Activated CD4-positive, alpha-beta T cell treated with anti-CD3 and anti-CD28 coated beads, Interleukin-2, amount 50 U/mL, for 16 hours (primary cell): Measurements from ENCODE around the gene ATXN1.
A peak's percentile ranks its signal among the peaks of the same experiment; 100 is the strongest.
"Not testable (repeated sequence)": the region's sequence is repeated elsewhere in the genome, so short reads cannot be mapped to it uniquely, and the experiment has no call there.

Experiments used
- DNase-seq: peaks from one replicate; pipeline ENCODE4 v3.0.0-alpha.2; 2020

The ATXN1 gene

GRCh38 chr6:16400248-16400760 is 361.0 kb downstream of the ATXN1 start:
- DNase-seq: no peak

DNA sequence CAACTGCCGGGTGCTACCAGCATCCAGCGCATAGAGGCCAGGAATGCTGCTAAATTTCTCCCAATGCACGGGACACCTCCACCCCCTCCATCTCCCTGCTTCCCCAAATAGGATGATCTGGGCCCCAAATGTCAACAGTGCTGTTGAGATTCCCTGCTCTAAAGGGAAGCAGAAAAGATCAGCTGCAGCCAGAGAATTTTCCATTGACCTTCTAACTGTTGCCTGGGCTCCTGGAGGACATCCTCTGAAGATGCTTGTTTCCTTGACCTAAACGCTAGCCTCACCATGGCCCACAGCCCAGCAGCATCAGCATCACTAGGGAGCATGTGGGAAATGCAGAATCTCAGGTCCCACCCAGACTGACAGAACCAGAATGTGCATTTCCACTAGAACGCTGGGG is 361.6 kb downstream of the ATXN1 start:
- no peak for DNase-seq

DNA sequence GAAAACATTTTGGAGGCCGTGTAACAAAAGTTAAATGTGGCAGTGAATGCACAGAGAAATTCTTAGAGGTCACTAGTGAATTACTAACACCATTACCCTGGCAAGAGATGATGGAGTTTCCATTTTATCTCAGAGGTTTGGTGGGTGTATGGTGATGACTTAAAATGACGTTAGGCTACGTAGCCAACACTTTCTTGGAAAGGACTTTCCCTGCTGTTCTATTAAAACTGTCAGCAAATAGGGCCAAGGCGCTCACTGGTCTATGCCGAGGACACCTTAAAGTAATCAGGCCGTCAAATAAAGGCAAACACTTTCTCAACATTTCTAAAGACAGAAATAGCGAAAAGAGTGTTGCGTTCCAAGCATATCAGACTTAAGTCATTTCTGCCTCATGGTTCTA is 362.1 kb downstream of the ATXN1 start:
- no peak for DNase-seq

- no peak for DNase-seq
These were observed 362.7 kb downstream of the ATXN1 start for GRCh38 chr6:16398587-16398986.

DNA sequence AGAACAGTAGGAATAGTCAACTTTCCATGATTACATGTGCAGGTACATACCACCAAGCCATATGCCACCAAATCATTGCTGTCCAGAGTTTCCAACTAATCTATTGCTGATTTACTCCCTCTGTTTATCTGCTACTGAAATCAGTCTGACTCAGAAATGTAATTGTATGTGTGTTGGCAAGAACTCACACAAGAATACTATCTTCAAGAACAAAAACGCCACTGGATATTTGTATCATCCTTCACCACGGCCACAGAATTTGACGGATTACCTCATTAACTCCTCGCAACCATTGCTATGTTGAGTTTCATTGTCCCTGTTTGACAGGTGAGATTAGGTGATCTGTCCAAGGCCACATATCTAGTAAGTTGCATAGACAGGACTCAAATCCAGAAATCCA is 363.6 kb downstream of the ATXN1 start:
- DNase-seq: peak; percentile 57

DNA sequence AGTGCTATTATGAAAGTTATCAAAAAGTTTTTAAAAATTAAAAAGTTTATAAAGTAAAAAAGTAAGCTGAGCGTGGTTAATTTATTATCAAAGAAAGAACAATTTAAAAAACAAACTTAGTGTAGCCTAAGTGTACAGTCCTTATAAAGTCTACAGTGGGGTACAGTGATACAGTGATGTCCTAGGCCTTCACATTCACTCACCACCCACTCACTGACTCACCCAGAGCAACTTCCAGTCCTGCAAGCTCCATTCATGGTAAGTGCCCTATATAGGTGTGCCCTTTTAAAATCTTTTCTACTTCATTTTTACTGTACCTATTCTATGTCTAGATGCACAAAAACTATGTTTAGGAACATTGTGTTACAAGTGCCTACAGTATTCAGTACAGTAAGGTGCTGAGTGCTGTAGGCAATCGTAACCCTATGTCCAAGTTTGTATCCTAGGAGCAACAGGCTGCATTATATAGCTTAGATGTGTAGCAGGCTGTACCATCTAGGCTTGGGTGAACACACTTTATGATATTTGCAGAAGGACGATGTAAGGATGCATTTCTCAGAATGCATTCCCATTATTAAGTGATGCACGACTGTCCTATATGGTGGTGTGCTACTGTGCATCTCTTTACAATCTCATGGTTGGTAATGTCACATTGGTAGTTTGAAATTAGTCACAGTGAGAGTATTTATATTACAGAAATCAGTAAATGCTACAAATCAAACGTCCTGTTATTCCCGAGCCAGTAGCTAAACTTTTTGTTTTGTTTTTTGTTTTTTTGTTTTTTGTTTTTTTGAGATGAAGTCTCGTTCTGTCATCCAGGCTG is 364.6 kb downstream of the ATXN1 start:
- DNase-seq: peak; percentile 60

DNA sequence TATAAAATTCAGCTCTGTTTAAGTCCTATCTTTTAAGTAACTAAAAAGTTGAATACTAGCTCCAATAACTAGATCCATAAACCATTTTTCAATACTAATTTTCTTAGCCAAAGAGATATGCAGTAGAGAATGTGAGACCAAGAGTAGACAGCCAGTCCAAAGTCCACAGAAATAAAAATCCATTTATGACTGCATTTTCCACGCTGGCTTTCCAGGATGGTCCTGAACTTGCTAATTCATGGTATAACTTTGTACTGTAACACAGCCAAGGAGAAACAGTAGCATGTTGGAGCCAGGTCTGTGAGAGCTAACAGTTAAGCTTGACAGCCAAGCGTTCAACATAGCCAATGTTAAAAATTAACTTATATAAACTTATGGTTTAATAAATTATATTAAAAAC is 366.6 kb downstream of the ATXN1 start:
- DNase-seq: no peak

DNA sequence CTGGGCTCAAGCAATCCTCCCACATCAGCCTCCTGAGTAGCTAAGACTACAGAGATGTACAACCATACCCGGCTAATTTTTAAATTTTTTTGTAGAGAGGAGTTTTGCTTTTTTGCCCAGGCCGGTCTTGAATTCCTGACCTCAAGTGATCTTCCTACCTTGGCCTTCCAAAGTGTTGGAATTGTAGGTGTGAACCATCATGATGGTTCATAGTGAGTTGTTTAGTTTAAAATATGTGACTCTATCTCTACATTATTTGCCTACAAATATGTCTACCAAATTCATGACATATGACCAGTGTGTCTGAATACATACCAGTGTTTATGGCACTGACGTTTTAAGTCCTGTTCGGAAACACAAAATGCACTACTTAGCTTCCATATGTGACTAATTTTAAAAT is 367.9 kb downstream of the ATXN1 start:
- no peak for DNase-seq

- no peak for DNase-seq
These were observed 369.2 kb downstream of the ATXN1 start for GRCh38 chr6:16392010-16392409.

DNA sequence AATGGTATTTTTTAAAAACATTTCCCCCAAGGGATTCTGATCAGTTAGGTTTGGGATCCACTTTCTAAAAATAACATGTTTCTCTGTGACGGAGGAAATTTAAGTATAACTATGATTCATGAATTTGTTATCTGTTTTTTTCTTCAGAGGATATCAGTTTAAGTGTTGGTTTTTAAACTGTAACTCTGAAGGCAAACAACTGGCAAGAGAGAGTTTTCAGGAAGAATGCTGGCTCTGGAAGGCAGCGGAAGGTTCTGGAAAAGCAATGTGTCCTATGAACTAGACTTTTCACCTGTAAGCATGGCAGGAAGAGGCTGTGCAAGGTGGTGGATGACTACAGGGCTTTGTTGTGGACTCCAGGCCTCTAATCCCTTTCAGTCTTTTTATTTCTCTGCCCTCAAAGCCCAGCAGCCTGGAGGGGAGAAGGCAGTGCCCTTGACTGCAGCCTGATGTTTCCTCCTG is 369.8 kb downstream of the ATXN1 start:
- DNase-seq: no peak

- not testable (repeated sequence) for DNase-seq
These were observed 370.3 kb downstream of the ATXN1 start for GRCh38 chr6:16390909-16391450.

- no peak for DNase-seq
These were observed 371.6 kb downstream of the ATXN1 start for GRCh38 chr6:16389642-16390041.

GRCh38 chr6:16388488-16388887 is 372.8 kb downstream of the ATXN1 start:
- no peak for DNase-seq

DNA sequence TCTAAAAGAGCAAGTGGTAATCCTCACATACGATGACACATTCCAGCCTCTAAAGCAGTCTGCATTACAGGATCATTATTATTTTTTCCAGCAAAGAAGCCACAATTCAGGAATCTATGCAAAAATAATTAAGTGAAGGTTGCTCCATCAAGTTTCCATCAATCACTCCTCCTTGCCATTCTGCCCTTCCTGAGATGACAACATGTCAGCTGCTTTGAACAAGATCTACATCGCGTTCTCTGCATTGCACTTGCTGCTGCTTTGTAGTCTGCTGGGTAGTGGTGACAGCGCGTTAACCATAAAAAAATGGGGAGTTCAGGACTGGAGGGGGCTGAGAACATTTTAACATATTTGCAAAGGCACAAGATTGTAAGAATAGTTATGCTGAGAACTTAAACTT is 375.2 kb downstream of the ATXN1 start:
- DNase-seq: no peak

DNA sequence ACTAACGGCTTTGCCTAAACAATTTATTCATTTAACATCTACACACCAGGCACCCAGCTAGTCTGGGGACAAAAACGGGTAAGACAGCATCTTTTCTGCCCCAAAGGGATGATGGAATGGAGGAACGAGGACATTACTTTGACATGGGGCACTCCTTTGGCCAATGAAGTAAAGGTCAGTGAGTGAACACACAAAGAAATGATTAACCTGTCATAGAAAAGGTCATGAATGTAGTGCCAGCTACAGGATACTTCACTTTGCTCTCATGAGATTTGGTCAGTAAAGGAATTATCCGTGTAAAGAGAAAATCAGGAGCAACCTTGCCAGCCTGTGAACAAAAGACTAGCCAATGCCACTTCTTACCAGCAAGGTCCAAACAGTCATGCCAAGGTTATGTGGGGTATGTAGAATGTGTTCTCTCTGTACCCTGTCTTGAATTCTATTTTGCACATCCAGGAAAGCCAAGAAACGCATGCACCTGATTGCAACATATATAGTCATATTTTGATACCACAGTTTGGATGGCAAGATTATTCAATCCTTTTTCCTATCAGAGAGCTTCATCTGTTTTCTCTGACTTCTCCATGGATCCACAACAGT is 377.6 kb downstream of the ATXN1 start:
- no peak for DNase-seq

GRCh38 chr6:16381968-16382367 is 379.3 kb downstream of the ATXN1 start:
- not testable (repeated sequence) for DNase-seq

GRCh38 chr6:16380220-16380809 is 380.9 kb downstream of the ATXN1 start:
- no peak for DNase-seq

DNA sequence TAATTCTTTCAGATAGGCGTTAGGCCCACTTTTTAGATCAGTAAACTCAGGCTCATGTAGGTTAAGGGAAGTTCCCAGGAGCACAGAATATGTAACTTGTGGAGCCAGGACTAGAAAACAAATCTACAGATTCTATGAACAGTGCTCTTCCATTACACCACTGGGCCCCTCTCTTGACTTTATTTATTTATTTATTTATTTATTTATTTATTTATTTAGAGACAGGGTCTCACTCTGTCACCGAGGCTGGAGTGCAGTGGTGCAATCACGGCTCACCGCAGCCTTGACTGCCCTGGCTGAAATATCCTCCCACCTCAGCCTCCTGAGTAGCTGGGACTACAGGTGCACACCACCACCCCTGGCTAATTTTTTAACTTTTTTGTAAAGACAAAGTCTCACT is 382.9 kb downstream of the ATXN1 start:
- not testable (repeated sequence) for DNase-seq

- DNase-seq: no peak
These were observed 383.8 kb downstream of the ATXN1 start for GRCh38 chr6:16377470-16377869.

DNA sequence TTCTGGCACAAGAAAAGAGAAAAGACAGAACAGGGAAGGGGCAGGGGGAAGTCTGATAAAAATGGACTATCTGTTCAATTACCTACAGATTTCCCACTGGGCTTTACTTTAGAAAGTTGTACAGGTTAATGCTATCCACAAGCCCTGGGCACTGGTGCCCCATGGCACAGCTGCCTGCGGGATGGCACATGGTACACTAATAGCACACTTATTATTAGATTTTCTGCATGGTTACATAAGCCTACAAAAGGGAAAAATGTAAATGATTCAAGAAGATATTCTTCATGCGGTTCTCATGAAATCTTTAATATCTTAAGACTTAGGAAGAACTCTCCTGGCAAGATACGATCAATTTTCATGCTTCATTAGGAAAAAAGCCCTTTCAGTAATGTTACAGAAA is 385.4 kb downstream of the ATXN1 start:
- DNase-seq: no peak

- DNase-seq: no peak
These were observed 386.1 kb downstream of the ATXN1 start for GRCh38 chr6:16375206-16375605.

GRCh38 chr6:16374461-16375200 is 386.6 kb downstream of the ATXN1 start:
- no peak for DNase-seq

- no peak for DNase-seq
These were observed 387.2 kb downstream of the ATXN1 start for GRCh38 chr6:16374016-16374415.
